ENCODE data around the gene AUTS2.

DNA sequence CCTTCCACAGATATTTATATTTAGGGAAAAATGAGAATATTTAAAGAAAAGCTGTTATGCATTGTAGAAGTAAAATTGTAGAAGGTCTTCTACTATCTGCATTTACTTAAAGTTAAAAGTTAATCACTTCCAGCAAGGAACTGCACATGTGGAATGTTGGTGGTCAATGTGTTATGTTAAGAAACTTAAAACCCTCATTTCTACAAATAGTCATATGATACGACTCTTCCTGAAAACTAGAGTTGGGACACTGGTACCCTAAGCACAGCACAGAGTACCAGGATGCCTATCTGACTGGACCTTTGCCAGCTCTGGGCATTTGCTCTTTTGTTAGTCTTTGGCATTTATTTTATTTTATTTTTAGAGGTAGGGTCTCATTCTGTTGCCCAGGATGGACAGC lies 1009.5 kb downstream of the AUTS2 start:
- TF ChIP-seq POLR2A (IDR thresholded peaks at IDR 0.05): no peak
- TF ChIP-seq, protein P1, sequence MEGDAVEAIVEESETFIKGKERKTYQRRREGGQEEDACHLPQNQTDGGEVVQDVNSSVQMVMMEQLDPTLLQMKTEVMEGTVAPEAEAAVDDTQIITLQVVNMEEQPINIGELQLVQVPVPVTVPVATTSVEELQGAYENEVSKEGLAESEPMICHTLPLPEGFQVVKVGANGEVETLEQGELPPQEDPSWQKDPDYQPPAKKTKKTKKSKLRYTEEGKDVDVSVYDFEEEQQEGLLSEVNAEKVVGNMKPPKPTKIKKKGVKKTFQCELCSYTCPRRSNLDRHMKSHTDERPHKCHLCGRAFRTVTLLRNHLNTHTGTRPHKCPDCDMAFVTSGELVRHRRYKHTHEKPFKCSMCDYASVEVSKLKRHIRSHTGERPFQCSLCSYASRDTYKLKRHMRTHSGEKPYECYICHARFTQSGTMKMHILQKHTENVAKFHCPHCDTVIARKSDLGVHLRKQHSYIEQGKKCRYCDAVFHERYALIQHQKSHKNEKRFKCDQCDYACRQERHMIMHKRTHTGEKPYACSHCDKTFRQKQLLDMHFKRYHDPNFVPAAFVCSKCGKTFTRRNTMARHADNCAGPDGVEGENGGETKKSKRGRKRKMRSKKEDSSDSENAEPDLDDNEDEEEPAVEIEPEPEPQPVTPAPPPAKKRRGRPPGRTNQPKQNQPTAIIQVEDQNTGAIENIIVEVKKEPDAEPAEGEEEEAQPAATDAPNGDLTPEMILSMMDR (IDR thresholded peaks at IDR 0.05): no peak

All from thyroid gland (tissue), 4 donors.